ENCODE data around the gene PRSS23.
"Not testable (repeated sequence)": the region's sequence is repeated elsewhere in the genome, so short reads cannot be mapped to it uniquely, and the experiment has no call there.

The PRSS23 gene

GRCh38 chr11:86816251-86816726 is 15.9 kb downstream of the PRSS23 start:
- DNase-seq, result no peak

DNA sequence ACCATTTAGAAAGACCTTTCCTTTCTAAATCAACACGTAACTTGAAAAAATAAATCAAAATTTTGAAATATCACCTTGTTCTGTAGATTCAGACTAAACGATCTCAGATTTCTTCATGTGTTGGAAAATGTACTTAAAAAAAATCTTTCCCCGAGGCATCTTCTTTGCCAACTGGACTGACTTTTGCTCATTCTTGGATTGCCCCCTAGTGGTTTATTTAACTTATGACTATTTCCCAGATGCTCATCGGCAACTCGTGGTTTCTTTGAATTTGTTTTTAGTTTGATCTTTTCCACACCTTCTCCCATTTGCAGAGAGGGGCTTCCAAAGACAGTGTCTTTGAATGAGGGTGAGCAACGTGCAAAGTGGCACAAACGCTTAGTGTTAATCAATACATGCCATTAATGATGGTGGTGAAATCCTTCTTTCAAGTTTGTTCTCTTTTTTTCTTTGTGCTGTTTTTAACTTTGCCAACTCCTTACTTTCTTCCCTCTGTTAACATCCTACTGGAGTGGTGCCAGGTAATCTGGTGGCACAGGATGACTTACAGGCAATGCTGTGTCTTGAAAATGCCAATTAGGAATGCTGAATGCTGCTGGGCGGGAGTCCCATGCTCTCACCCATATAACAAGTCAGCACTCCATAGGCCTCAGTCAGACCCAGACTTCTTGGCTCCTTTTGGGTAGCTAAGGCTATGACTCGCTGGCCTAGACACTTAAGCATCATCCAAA is 18.3 kb downstream of the PRSS23 start:
- peak; percentile 68 for DNase-seq

DNA sequence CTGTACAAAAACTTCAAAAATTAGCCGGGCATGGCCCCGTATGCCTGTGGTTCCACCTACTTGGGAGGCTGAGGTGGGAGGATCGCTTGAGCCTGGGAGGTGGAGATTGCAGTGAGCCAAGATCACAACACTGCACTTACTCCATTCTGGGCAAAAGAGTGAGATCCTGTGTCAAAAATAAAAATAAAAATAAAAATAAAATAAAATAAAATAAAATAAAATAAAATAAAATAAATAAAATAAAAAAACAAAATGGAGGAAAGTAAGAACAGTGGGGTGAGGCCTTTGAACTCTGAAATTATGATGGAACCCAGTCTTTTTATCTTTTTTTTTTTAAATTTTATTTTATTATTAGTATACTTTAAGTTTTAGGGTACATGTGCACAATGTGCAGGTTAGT is 23.8 kb downstream of the PRSS23 start:
- not testable (repeated sequence) for DNase-seq

DNA sequence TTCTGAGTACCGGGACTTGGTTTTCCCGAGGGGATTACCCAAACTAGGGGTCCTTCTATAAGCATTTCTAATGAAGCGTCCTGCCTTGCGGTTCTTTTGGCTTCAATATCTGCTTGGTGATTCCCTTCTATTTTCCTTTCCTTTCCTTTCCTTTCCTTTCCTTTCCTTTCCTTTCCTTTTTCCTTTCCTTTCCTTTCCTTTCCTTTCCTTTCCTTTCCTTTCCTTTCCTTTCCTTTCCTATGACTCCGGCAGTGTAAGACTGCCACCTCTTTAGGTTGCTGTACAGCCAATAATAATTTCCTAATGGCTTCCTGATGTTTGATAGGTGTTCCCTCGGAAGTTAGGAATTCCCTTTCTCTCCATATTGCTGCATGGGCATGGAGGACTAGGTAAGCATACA is 34.0 kb downstream of the PRSS23 start:
- not testable (repeated sequence) for DNase-seq

DNA sequence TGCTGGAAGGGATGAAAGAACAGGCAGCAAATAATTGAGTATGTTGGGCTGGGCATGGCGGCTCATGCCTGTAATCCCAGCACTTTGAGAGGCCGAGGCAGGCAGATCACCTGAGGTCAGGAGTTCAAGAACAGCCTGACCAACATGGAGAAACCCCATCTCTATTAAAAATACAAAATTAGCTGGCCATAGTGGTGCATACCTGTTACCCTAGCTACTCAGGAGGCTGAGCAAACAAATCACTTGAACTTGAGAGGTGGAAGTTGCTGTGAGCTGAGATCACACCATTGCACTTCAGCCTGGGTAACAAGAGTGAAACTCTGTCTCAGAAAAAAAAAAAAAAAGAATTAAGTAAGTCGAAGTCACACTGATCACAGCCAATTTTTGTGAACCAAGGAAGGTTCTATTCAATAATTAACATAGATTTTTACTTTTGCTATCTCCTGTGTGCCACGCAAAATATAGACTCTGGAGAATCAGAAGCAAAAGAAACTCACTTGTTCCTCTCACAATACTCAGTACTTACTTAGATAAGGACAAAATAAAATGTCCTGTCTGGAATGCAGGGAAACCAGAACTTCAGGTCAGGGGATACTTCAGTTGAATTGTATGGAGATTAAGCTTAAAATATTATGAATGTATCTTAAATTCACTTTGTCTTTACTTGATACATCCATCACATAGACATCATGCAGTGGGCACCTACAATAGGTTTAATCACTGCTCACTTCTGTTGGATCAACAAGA is 44.6 kb downstream of the PRSS23 start:
- not testable (repeated sequence) for DNase-seq

GRCh38 chr11:86848132-86848531 is 47.8 kb downstream of the PRSS23 start:
- DNase-seq, result no peak

GRCh38 chr11:86849679-86850078 is 49.3 kb downstream of the PRSS23 start:
- DNase-seq, result no peak
